ENCODE data around the gene C8A. TPM values are rescaled to one million over a fixed set of nuclear protein-coding genes. Genes with fewer than 3 reads are reported as not detected.

The C8A gene
- total and polyA plus RNA-seq, 10 of the 15 experiments (the other 5 are each of a cell fraction or from before 2014, with no cell fraction given): not detected

- TF ChIP-seq EGR1 (IDR thresholded peaks at IDR 0.05; ENCODE audit: borderline replicate concordance in 1 of 2, low read depth in 2 of 2, low read length in 2 of 2) (no peak), TCF12 (IDR thresholded peaks at IDR 0.05; ENCODE audit: low read depth, low read length) (no peak), MYC (IDR thresholded peaks at IDR 0.05; ENCODE audit: insufficient read depth, insufficient read length, insufficient replicate concordance, low read length, severe bottlenecking) (no peak), SMAD1 (IDR thresholded peaks at IDR 0.05; ENCODE audit: low read depth, partially characterized antibody) (no peak), STAT3 (IDR thresholded peaks at IDR 0.05; ENCODE audit: low read depth, low read length) (no peak), SRF (IDR thresholded peaks at IDR 0.05; ENCODE audit: low read depth in 2 of 2, low read length in 2 of 2) (no peak), RCOR1 (conservative IDR thresholded peaks at IDR 0.05; ENCODE audit: low read depth, low read length) (no peak), BCLAF1 (IDR thresholded peaks at IDR 0.05) (no peak), TCF7 (IDR thresholded peaks at IDR 0.05; ENCODE audit: borderline replicate concordance) (no peak), ZBED1 (IDR thresholded peaks at IDR 0.05; ENCODE audit: borderline replicate concordance) (no peak), CBX3 (IDR thresholded peaks at IDR 0.05; ENCODE audit: borderline replicate concordance, low read depth) (no peak)
- TF ChIP-seq, protein P1, sequence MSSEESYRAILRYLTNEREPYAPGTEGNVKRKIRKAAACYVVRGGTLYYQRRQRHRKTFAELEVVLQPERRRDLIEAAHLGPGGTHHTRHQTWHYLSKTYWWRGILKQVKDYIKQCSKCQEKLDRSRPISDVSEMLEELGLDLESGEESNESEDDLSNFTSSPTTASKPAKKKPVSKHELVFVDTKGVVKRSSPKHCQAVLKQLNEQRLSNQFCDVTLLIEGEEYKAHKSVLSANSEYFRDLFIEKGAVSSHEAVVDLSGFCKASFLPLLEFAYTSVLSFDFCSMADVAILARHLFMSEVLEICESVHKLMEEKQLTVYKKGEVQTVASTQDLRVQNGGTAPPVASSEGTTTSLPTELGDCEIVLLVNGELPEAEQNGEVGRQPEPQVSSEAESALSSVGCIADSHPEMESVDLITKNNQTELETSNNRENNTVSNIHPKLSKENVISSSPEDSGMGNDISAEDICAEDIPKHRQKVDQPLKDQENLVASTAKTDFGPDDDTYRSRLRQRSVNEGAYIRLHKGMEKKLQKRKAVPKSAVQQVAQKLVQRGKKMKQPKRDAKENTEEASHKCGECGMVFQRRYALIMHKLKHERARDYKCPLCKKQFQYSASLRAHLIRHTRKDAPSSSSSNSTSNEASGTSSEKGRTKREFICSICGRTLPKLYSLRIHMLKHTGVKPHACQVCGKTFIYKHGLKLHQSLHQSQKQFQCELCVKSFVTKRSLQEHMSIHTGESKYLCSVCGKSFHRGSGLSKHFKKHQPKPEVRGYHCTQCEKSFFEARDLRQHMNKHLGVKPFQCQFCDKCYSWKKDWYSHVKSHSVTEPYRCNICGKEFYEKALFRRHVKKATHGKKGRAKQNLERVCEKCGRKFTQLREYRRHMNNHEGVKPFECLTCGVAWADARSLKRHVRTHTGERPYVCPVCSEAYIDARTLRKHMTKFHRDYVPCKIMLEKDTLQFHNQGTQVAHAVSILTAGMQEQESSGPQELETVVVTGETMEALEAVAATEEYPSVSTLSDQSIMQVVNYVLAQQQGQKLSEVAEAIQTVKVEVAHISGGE (CRISPR knock-in tag; IDR thresholded peaks at IDR 0.05): no peak
- TF ChIP-seq, protein P2, sequence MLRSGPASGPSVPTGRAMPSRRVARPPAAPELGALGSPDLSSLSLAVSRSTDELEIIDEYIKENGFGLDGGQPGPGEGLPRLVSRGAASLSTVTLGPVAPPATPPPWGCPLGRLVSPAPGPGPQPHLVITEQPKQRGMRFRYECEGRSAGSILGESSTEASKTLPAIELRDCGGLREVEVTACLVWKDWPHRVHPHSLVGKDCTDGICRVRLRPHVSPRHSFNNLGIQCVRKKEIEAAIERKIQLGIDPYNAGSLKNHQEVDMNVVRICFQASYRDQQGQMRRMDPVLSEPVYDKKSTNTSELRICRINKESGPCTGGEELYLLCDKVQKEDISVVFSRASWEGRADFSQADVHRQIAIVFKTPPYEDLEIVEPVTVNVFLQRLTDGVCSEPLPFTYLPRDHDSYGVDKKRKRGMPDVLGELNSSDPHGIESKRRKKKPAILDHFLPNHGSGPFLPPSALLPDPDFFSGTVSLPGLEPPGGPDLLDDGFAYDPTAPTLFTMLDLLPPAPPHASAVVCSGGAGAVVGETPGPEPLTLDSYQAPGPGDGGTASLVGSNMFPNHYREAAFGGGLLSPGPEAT (IDR thresholded peaks at IDR 0.05; ENCODE audit: low read depth): no peak
- H3K4me2 ChIP-seq (ENCODE audit: control insufficient read depth, insufficient read depth): no peak overlapping the region
- POLR2A ChIA-PET: interaction anchor here (0.6 kb wide), 1 partner anchor 926 kb away, joined by 5 read pairs; no protein-coding TSS in a partner anchor
- H4K20me1 ChIP-seq (ENCODE audit: control insufficient read depth, insufficient read depth): no peaks in the 10 kb centered on the region
- no peaks in the 10 kb centered on the region for H3K9me3 ChIP-seq (replicated peaks; ENCODE audit: control insufficient read depth, insufficient read depth, low read length)
- peaks cover 0 to 1% of the 10 kb centered on the region in 2 experiments; a peak in 2 of 4 replicates for H3K27me3 ChIP-seq (replicated peaks in 1 of 2; ENCODE audit: control insufficient read depth in 2 of 2, insufficient read depth in 2 of 2, low read length in 1 of 2)
- RAD21 ChIA-PET (ENCODE audit: unreplicated experiment): no interaction called here
- SMC1A ChIA-PET (ENCODE audit: uncharacterized antibody, unreplicated experiment): interaction anchor here (0.6 kb wide), 1 partner anchor 1761 kb away, joined by 3 read pairs; no protein-coding TSS in a partner anchor
- H3K79me2 ChIP-seq (ENCODE audit: control insufficient read depth, insufficient read depth, low read length): no peaks in the 10 kb centered on the region
- H3K4me1 ChIP-seq (ENCODE audit: control insufficient read depth, insufficient read depth, low read length): no peaks in the 10 kb centered on the region
- CTCF ChIA-PET: interaction anchor here (1.4 to 1.6 kb wide), 2 partner anchors 11 to 24 kb away, joined by 3 to 5 read pairs; no protein-coding TSS in a partner anchor
- H3K9ac ChIP-seq (ENCODE audit: control insufficient read depth, insufficient read depth, low read length): no peak overlapping the region
- DNase-seq (ENCODE audit: low read depth, low spot score) (no peak), ATAC-seq (no peak), FAIRE-seq (no peak)
- no peaks in the 10 kb centered on the region for H3K36me3 ChIP-seq (ENCODE audit: control insufficient read depth in 2 of 2, insufficient read depth in 2 of 2, low read length in 1 of 2)
- no peak overlapping the region for H3K27ac ChIP-seq (ENCODE audit: control insufficient read depth, insufficient read depth)
- in situ Hi-C loops (cut with MboI): loop anchor here (5.0 to 25.0 kb wide), 2 partner anchors 1220 to 1735 kb away; no protein-coding TSS in a partner anchor
- intact Hi-C loops (cut with micrococcal nuclease; ENCODE audit: unreplicated experiment): no loop called here
- H3K4me3 ChIP-seq: no peak overlapping the region
- H2AFZ ChIP-seq (ENCODE audit: control insufficient read depth, low read depth, low read length): no peak overlapping the region
- BruUV-seq (replicated peaks): no TSS peak
Measured at GRCh38 chr1:56827711-56828110, 26.9 kb upstream of the C8A start.

Data from GM12878 (cell line).